ENCODE measurements around the gene DOCK1.

DOCK1 gene

DNA sequence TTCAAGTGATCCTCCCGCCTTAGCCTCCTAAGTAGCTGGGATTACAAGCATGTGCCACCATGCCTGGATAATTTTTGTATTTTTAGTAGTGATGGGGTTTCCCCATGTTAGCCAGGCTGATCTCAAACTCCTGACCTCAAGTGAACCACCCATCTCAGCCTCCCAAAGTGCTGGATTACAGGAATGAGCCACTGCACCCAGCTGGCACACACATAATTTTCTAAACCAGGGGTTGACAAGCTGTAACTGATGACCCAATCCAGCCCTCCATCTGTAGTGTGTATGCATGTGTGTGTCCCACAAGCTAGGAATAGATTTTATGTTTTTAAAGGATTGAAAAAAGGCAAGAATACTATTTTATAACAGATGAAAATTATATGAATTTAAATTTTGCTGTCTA, 417.1 kb downstream of the DOCK1 start:
- no peak overlapping the region for H3K4me3 Mint-ChIP-seq
- CTCF ChIA-PET: no interaction called here
- H3K9me3 Mint-ChIP-seq: no peaks in the 10 kb centered on the region
- H3K36me3 Mint-ChIP-seq: no peaks in the 10 kb centered on the region
- peaks cover 11% of the 10 kb centered on the region for H3K27me3 Mint-ChIP-seq
- H3K27ac Mint-ChIP-seq: no peak overlapping the region
- DNase-seq: no peak
- H3K4me1 Mint-ChIP-seq: no peaks in the 10 kb centered on the region

DNA sequence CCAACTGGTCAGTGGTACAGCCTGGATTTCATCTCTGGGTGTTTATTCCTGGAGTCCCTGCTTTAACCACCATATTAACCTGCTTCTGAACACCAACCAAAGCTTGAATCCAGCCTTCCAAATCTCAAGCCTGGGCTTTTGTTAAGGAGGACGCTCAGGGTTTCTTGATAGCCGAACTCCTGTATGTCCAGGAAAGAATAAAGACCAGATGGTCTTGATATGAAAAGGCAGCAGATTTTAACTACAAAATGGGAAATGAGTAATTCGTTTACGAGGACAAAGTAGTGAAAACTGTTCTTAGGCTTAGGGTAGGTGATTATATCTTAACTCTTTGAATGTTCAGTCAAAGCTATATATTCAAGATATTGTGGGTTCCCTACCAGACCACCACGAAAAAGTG, 420.3 kb downstream of the DOCK1 start:
- H3K9me3 Mint-ChIP-seq: no peaks in the 10 kb centered on the region
- H3K4me1 Mint-ChIP-seq: no peaks in the 10 kb centered on the region
- no peak overlapping the region for H3K4me3 Mint-ChIP-seq
- no peak for DNase-seq
- CTCF ChIA-PET: no interaction called here
- no peaks in the 10 kb centered on the region for H3K36me3 Mint-ChIP-seq
- peaks cover 9% of the 10 kb centered on the region for H3K27me3 Mint-ChIP-seq
- H3K27ac Mint-ChIP-seq: no peak overlapping the region

DNA sequence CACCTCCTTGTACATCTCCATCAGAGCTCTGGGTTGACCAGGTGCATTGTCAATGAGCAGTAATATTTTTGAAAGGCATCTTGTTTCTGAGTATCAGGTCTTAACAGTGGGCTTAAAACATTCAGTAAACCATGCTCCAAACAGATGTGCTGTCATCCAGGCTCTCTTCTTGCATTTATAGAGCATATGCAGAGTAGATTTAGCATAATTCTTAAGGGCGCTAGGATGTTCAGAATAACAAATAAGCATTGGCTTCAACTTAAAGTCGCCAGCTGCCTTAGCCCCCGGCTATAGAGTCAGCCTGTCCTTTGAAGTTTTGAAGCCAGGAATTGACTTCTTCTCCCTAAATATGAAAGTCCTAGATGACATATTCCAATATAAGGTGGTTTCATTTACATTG, 421.7 kb downstream of the DOCK1 start:
- no peak for DNase-seq
- Mint-ChIP-seq H3K27me3 (peaks cover 8% of the 10 kb centered on the region), H3K27ac (no peak overlapping the region), H3K9me3 (no peaks in the 10 kb centered on the region), H3K36me3 (no peaks in the 10 kb centered on the region), H3K4me3 (no peak overlapping the region), H3K4me1 (no peaks in the 10 kb centered on the region)
- CTCF ChIA-PET: no interaction called here

DNA sequence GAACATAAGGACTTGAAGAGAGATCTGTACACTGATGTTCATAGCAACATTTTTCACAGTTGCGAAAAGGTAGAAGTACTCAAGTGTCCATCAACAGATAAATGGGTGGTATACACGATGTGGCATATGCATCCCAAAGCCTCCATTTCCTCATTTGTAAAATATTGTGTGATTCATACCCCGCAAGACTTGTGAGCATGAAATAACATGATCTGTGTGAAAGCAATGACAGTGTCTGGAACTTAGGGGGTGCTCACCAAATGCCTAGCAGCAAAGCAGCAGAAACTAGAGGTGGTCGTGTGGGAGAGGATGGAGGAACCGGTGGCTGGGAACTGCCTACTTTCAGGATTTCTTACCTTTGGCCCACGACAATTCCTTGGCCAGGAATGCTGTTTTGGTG, 426.5 kb downstream of the DOCK1 start:
- peaks cover 27% of the 10 kb centered on the region for H3K27me3 Mint-ChIP-seq
- no peaks in the 10 kb centered on the region for H3K36me3 Mint-ChIP-seq
- no peak for DNase-seq
- H3K27ac Mint-ChIP-seq: no peak overlapping the region
- no peaks in the 10 kb centered on the region for H3K9me3 Mint-ChIP-seq
- H3K4me3 Mint-ChIP-seq: no peak overlapping the region
- H3K4me1 Mint-ChIP-seq: no peaks in the 10 kb centered on the region
- CTCF ChIA-PET: no interaction called here

GRCh38 chr10:127332631-127333030, 427.4 kb downstream of the DOCK1 start:
- H3K27ac Mint-ChIP-seq: no peak overlapping the region
- H3K9me3 Mint-ChIP-seq: no peaks in the 10 kb centered on the region
- no peaks in the 10 kb centered on the region for H3K4me1 Mint-ChIP-seq
- CTCF ChIA-PET: no interaction called here
- peaks cover 27% of the 10 kb centered on the region for H3K27me3 Mint-ChIP-seq
- no peak overlapping the region for H3K4me3 Mint-ChIP-seq
- H3K36me3 Mint-ChIP-seq: no peaks in the 10 kb centered on the region
- no peak for DNase-seq

DNA sequence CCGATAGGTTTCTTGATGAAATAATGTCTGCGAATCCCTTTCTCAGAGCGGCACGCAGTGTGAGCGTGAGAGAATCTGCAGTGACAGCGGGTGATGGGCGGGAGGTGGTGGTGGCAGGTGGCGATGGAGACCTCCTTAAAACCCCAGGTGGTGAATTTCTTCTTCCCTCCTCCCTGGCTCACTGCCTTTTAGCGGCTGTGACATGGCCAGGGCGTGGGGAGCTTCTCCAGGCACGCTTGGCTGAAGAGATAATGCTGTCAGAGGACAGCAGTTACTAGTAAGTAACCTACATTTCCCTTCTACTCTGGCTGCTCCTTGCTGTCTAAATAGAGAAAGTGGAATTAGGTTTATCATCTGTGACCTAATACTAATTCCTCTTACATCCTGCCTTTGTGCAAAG, 432.6 kb downstream of the DOCK1 start:
- H3K27ac Mint-ChIP-seq: no peak overlapping the region
- H3K9me3 Mint-ChIP-seq: no peaks in the 10 kb centered on the region
- CTCF ChIA-PET: no interaction called here
- no peak for DNase-seq
- H3K4me3 Mint-ChIP-seq: no peak overlapping the region
- no peaks in the 10 kb centered on the region for H3K4me1 Mint-ChIP-seq
- no peaks in the 10 kb centered on the region for H3K36me3 Mint-ChIP-seq
- peaks cover 14% of the 10 kb centered on the region for H3K27me3 Mint-ChIP-seq

DNA sequence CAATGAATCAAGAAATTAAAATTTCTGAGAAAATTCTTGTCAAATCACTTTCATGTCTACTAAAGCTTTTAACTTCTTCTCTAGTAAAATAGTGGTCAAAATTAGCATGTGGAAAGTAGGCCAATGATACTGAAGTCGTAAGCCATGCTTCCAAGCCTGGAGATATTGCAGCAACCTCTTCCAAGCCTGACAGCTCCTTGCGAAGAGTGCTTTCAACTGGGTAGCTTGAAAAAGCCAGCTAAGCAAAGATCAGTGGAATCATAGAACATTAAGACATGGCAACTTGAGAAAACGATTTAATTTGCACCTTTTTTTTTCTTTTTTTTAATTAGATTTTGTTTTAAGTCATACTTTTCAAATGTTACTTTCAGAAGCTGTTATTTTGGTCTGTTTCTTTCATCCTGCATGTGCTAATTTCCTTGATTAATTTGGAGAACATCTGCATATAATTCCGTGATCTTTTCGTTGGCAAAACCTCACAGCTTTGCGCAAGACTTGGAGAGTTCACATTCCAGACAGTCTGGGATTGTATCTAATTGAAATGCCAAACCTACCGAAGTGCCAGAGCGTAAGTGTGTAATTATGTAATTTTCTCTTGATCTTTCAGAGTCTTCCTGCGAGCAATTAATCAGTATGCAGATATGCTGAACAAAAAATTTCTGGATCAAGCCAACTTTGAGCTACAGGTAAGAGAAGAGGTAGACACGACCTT, 433.3 kb downstream of the DOCK1 start:
- no peak overlapping the region for H3K4me3 Mint-ChIP-seq
- H3K27ac Mint-ChIP-seq: no peak overlapping the region
- CTCF ChIA-PET: no interaction called here
- H3K27me3 Mint-ChIP-seq: peaks cover 12% of the 10 kb centered on the region
- no peaks in the 10 kb centered on the region for H3K9me3 Mint-ChIP-seq
- no peaks in the 10 kb centered on the region for H3K4me1 Mint-ChIP-seq
- no peaks in the 10 kb centered on the region for H3K36me3 Mint-ChIP-seq
- DNase-seq: no peak

DNA sequence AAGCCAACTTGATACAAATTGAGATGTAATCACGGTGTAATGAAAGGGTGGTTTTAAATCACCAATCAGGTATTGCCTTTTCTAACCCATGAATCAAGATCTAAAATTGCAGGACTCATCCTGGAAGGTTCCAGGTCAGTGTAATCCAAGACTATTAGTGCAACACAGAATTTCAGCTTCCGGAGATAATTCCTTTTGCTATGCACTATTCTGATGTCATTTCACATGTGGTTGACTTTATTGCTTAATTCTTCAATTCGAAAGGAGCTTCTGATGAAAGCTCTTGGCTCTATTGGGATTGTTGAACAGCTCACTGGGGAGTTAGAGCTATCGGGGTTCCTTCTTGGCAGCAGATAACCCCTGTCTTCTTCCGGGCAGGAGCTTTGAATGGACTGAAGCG, 438.6 kb downstream of the DOCK1 start:
- H3K36me3 Mint-ChIP-seq: no peaks in the 10 kb centered on the region
- CTCF ChIA-PET: no interaction called here
- no peaks in the 10 kb centered on the region for H3K9me3 Mint-ChIP-seq
- DNase-seq: no peak
- H3K4me3 Mint-ChIP-seq: no peak overlapping the region
- no peaks in the 10 kb centered on the region for H3K27me3 Mint-ChIP-seq
- H3K27ac Mint-ChIP-seq: no peak overlapping the region
- H3K4me1 Mint-ChIP-seq: no peaks in the 10 kb centered on the region

DNA sequence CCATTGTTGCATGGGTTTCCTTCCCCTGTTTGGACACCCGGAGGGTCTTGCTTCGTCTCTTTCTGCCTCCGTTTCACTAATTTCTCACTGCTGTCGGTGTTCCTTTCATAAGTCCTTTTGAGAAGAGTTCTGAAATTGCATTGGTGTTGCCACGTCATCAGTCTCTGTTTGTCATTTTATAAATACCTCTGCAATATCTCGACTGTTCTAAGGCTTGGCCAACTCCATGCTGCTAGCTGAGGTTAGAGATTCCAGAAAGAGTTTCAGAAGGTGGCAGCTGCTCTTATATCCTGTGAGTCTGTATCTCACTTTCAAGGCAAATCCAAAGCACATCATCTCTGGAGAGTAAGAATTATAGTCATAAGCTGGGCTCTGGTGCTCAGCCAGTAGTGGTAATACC, 439.1 kb downstream of the DOCK1 start:
- H3K9me3 Mint-ChIP-seq: no peaks in the 10 kb centered on the region

DNA sequence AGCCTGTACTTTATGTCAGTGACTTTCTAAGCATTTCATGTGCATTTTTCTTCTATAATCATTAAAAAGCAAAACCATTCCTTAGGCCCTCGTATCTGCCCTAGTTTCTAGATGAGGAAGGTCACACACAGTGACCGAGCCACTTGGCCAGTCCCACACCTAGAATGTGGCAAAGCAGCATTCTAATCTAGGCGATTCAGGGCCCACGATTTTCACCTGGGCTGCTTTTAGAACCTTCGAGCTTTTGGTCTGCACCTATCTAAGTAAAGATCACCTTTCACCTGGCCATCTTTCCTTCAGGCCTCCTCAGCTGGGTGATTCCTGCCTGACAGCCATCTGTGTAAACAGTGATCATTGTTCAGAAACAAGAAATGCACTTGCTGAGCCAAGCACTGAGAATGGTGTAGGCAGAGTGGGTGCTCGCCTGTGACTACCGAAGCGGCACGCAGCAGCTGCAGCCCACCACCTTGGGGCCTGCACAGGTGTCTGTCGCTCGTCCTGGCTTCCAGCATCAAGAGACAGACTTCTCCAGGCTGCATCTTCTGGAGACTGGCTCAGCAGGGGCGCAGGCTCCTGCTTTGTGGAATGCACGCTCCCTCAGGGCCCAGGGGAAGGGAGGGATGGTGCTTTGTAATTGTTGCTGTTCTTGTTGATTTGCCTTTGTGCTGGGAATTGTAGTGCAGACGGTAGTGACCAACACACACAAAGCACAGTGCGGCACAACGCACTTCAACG, 440.2 kb downstream of the DOCK1 start:
- no peaks in the 10 kb centered on the region for H3K4me1 Mint-ChIP-seq
- H3K9me3 Mint-ChIP-seq: no peaks in the 10 kb centered on the region
- no peak overlapping the region for H3K4me3 Mint-ChIP-seq
- no peaks in the 10 kb centered on the region for H3K36me3 Mint-ChIP-seq
- CTCF ChIA-PET: no interaction called here
- DNase-seq: no peak
- H3K27me3 Mint-ChIP-seq: peaks cover 4% of the 10 kb centered on the region
- H3K27ac Mint-ChIP-seq: no peak overlapping the region

More for the DNA sequence above, 439.1 kb downstream of the DOCK1 start:
- Mint-ChIP-seq H3K4me3 (no peak overlapping the region), H3K4me1 (no peaks in the 10 kb centered on the region), H3K27me3 (peaks cover 3% of the 10 kb centered on the region), H3K36me3 (no peaks in the 10 kb centered on the region), H3K27ac (no peak overlapping the region)
- CTCF ChIA-PET: no interaction called here
- DNase-seq: no peak

- CTCF ChIA-PET: interaction anchor here (1.1 kb wide), 1 partner anchor 104 kb away, joined by 3 read pairs; no protein-coding TSS in a partner anchor
- no peak for DNase-seq
- Mint-ChIP-seq H3K36me3 (no peaks in the 10 kb centered on the region), H3K4me3 (no peak overlapping the region), H3K4me1 (no peaks in the 10 kb centered on the region), H3K27me3 (peaks cover 4% of the 10 kb centered on the region), H3K27ac (no peak overlapping the region), H3K9me3 (no peaks in the 10 kb centered on the region)
These were observed 441.4 kb downstream of the DOCK1 start for GRCh38 chr10:127346604-127347003.

DNA sequence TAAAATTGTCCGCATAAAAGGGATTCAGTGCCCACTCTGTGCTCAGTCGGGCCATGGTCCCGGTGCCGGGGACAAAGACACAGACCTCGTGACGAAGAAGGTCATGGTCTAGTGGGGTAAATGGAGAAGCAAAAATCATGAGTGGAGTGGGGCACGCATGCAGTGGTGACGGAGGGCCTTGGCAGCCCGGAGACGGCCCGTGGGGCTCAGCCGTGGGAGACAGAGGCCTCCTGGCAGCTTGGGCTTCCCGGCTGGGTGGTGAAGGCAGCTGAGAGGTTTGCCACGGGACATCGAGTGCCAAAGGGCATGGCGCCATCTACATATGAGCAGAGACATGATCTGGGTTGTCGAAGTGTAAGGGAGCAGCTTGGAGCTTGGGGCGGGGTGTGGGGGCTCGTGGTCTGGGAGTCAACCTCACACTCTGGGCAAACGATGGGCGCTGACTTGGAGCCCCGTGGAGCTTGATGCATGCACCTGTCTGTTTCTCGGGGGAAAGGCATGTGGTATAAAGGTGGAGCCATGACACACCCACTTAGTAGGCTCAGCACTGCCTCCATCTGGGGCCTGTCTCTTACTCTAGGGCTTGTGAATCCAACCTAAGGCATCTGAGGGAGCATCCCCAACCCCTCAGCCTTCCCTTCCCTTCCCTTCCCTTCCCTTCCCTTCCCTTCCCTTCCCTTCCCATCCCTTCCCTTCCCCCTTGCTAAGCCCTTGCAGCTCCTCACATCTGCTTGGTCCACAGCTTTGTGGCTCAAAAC, 442.2 kb downstream of the DOCK1 start:
- Mint-ChIP-seq H3K27me3 (peaks cover 4% of the 10 kb centered on the region), H3K4me1 (no peaks in the 10 kb centered on the region), H3K9me3 (no peaks in the 10 kb centered on the region), H3K36me3 (no peaks in the 10 kb centered on the region), H3K4me3 (no peak overlapping the region), H3K27ac (no peak overlapping the region)
- DNase-seq: no peak
- CTCF ChIA-PET: interaction anchor here (1.1 kb wide), 1 partner anchor 104 kb away, joined by 3 read pairs; no protein-coding TSS in a partner anchor

GRCh38 chr10:127349737-127350136, 444.5 kb downstream of the DOCK1 start:
- Mint-ChIP-seq H3K9me3 (no peaks in the 10 kb centered on the region), H3K36me3 (no peaks in the 10 kb centered on the region), H3K27me3 (peaks cover 4% of the 10 kb centered on the region), H3K4me1 (no peaks in the 10 kb centered on the region), H3K4me3 (no peak overlapping the region), H3K27ac (no peak overlapping the region)
- CTCF ChIA-PET: no interaction called here
- DNase-seq: no peak

DNA sequence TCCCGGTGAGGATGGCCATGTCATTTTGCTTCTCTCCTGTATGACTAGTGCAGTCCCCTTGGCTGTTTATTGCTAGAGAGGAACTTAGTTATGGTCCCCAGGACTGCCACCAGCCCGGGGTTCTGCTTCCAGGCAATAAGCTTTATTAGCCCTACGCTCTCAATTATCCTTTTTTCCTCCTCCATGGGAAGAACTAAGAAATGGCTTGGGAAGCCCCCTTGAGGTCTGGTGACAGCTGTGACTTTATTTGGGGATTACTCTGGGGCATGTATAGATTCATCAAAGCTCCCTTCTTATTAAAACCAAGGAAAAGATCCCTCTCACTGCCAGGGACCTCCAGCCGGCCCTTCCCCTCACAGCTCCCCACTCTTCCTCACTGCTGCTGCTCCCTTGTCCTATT, 446.3 kb downstream of the DOCK1 start:
- H3K4me3 Mint-ChIP-seq: no peak overlapping the region
- H3K36me3 Mint-ChIP-seq: no peaks in the 10 kb centered on the region
- H3K27ac Mint-ChIP-seq: no peak overlapping the region
- H3K4me1 Mint-ChIP-seq: no peaks in the 10 kb centered on the region
- peaks cover 8% of the 10 kb centered on the region for H3K27me3 Mint-ChIP-seq
- DNase-seq: no peak
- no peaks in the 10 kb centered on the region for H3K9me3 Mint-ChIP-seq
- CTCF ChIA-PET: interaction anchor here (0.8 kb wide), 1 partner anchor 108 kb away, joined by 3 read pairs; no protein-coding TSS in a partner anchor
